H1 (cell line): ENCODE results near the gene SMPX. TPM values are rescaled to one million over a fixed set of nuclear protein-coding genes. Genes with fewer than 3 reads are reported as not detected.

ENCODE experiments used
- CTCF ChIA-PET: fragments of 300-600 bp; sonication (Branson Sonifier 250); formaldehyde crosslinking; loops from one replicate; lab custom pipeline; 2021; ENCODE audit not compliant: partially characterized antibody; lab: Charles Lee
- POLR2A ChIA-PET: fragments of 300-600 bp; sonication (Branson Sonifier 250); formaldehyde crosslinking; loops from one replicate; lab custom pipeline; 2021; ENCODE audit warnings: inconsistent platforms; ENCODE audit not compliant: partially characterized antibody; lab: Charles Lee
- DNase-seq, 2 experiments: peaks; one replicate each; pipeline versions ENCODE4 v3.0.0 to v3.0.0-alpha.2; 2010 to 2022; ENCODE audit warnings: low spot score in 2 of 2, low read depth in 1 of 2, mixed read lengths in 1 of 2
- FAIRE-seq: peaks from 2 replicates; lab custom pipeline; 2011; peaks lifted over from hg19 to GRCh38; lab: Jason Lieb, UNC
- H2AFZ ChIP-seq: 2 replicates; pipeline ENCODE4 v1.8.1; 2012; ENCODE audit warnings: low read length, inconsistent platforms
- H2AK5ac ChIP-seq: 2 replicates; pipeline ENCODE4 v1.6.1; 2013; ENCODE audit warnings: low read depth, low read length
- H2BK120ac ChIP-seq: replicated peaks from 2 replicates; pipeline ENCODE3; 2013; ENCODE audit warnings: low read depth, low read length, inconsistent platforms
- H2BK12ac ChIP-seq: 2 replicates; pipeline ENCODE4 v1.6.1; 2013; ENCODE audit warnings: low read depth, low read length
- H2BK15ac ChIP-seq: 2 replicates; pipeline ENCODE4 v1.6.1; 2013; ENCODE audit warnings: low read length
- H2BK20ac ChIP-seq: 2 replicates; pipeline ENCODE4 v1.6.1; 2013; ENCODE audit warnings: low read length
- H2BK5ac ChIP-seq: 2 replicates; pipeline ENCODE4 v1.6.1; 2013; ENCODE audit warnings: low read depth, low read length
- H3K14ac ChIP-seq: 2 replicates; pipeline ENCODE4 v1.6.1; 2013; ENCODE audit warnings: inconsistent platforms; ENCODE audit not compliant: insufficient read length
- H3K18ac ChIP-seq: 2 replicates; pipeline ENCODE4 v1.6.1; 2013; ENCODE audit warnings: low read length; ENCODE audit errors: extremely low read depth
- H3K23ac ChIP-seq: 2 replicates; pipeline ENCODE4 v1.6.1; 2013; ENCODE audit warnings: inconsistent platforms; ENCODE audit not compliant: insufficient read length
- H3K23me2 ChIP-seq: 2 replicates; pipeline ENCODE4 v1.6.1; 2013; ENCODE audit warnings: low read depth, low read length
- H3K27ac ChIP-seq: 2 replicates; pipeline ENCODE4 v1.6.1; 2011; ENCODE audit warnings: low read depth, low read length, inconsistent platforms
- H3K27me3 ChIP-seq, 4 experiments: replicated peaks in 1 of 4; 1 replicate in 1 of 4; 2 replicates in 3 of 4; pipeline versions ENCODE4 v1.6.1 to v1.8.1; 2011 to 2013; ENCODE audit warnings: low read length in 3 of 4, mild to moderate bottlenecking in 3 of 4, inconsistent platforms in 2 of 4, mixed read lengths in 2 of 4, moderate library complexity in 1 of 4; ENCODE audit not compliant: control insufficient read depth in 3 of 4, insufficient read depth in 3 of 4; ENCODE audit errors: extremely low read depth in 1 of 4
- H3K36me3 ChIP-seq, 4 experiments: 2 replicates each; pipeline versions ENCODE4 v1.6.1 to v1.8.1; 2011 to 2013; ENCODE audit warnings: mild to moderate bottlenecking in 4 of 4, low read length in 3 of 4, moderate library complexity in 2 of 4, control low read depth in 1 of 4, inconsistent platforms in 1 of 4; ENCODE audit not compliant: insufficient read depth in 4 of 4, control insufficient read depth in 2 of 4
- H3K4ac ChIP-seq: replicated peaks from 2 replicates; pipeline ENCODE3; 2013; ENCODE audit warnings: low read length, low read depth, mixed read lengths, inconsistent platforms; ENCODE audit not compliant: insufficient read length
- H3K4me1 ChIP-seq, 4 experiments: replicated peaks in 1 of 4; 1 replicate in 1 of 4; 2 replicates in 3 of 4; pipeline versions ENCODE4 v1.6.1 to v1.8.1; 2011 to 2013; ENCODE audit warnings: low read length in 3 of 4, inconsistent platforms in 2 of 4, mixed read lengths in 1 of 4; ENCODE audit not compliant: insufficient read depth in 4 of 4, control insufficient read depth in 3 of 4
- H3K4me2 ChIP-seq, 2 experiments: 2 replicates each; pipeline versions ENCODE4 v1.6.1 to v1.8.1; 2011 to 2013; ENCODE audit warnings: low read depth in 2 of 2, low read length in 2 of 2, control low read depth in 1 of 2, inconsistent platforms in 1 of 2, mild to moderate bottlenecking in 1 of 2; ENCODE audit not compliant: insufficient read depth in 1 of 2
- H3K4me3 ChIP-seq, 4 experiments: fragments of 200-600, 300-600 bp in 1 of 4; sonication (generic), shearing (Covaris generic), sonication (Bioruptor Twin) in 1 of 4; 2 replicates each; pipeline versions ENCODE4 v1.5.1 to v1.8.1; 2011 to 2016; ENCODE audit warnings: low read length in 4 of 4, low read depth in 3 of 4, control low read depth in 2 of 4, inconsistent platforms in 2 of 4, mild to moderate bottlenecking in 2 of 4, mixed read lengths in 1 of 4, moderate library complexity in 1 of 4; ENCODE audit not compliant: insufficient read depth in 2 of 4; ENCODE audit errors: extremely low read depth in 1 of 4
- H3K56ac ChIP-seq: replicated peaks from 2 replicates; pipeline ENCODE3; 2013; ENCODE audit warnings: low read depth, mild to moderate bottlenecking, mixed read lengths, low read length, inconsistent platforms; ENCODE audit not compliant: insufficient read length
- H3K79me1 ChIP-seq: 2 replicates; pipeline ENCODE4 v1.6.1; 2013; ENCODE audit warnings: low read depth, low read length, control low read depth
- H3K79me2 ChIP-seq, 2 experiments: 2 replicates each; pipeline versions ENCODE4 v1.6.1 to v1.8.1; 2012 to 2013; ENCODE audit warnings: low read length in 2 of 2, mild to moderate bottlenecking in 2 of 2, inconsistent platforms in 1 of 2; ENCODE audit not compliant: insufficient read depth in 2 of 2, control insufficient read depth in 1 of 2
- H3K9ac ChIP-seq, 4 experiments: replicated peaks in 1 of 4; 1 replicate in 1 of 4; 2 replicates in 3 of 4; pipeline versions ENCODE4 v1.6.1 to v1.8.1; 2011 to 2013; ENCODE audit warnings: low read depth in 3 of 4, low read length in 3 of 4, control low read depth in 2 of 4, mild to moderate bottlenecking in 2 of 4, moderate library complexity in 2 of 4, inconsistent platforms in 1 of 4; ENCODE audit errors: extremely low read depth in 1 of 4
- H3K9me3 ChIP-seq, 2 experiments: 2 replicates each; pipeline versions ENCODE4 v1.6.1 to v1.8.1; 2012 to 2013; ENCODE audit warnings: mild to moderate bottlenecking in 2 of 2, moderate library complexity in 2 of 2, control low read depth in 1 of 2, inconsistent platforms in 1 of 2, low read depth in 1 of 2, low read length in 1 of 2, mixed read lengths in 1 of 2; ENCODE audit not compliant: insufficient read depth in 2 of 2
- H4K20me1 ChIP-seq, 2 experiments: replicated peaks in 1 of 2; 2 replicates each; pipeline versions ENCODE3 to v1.8.1; 2011 to 2013; ENCODE audit warnings: inconsistent platforms in 2 of 2, low read length in 2 of 2, mild to moderate bottlenecking in 1 of 2; ENCODE audit not compliant: insufficient read depth in 2 of 2, control insufficient read depth in 1 of 2
- H4K5ac ChIP-seq: 2 replicates; pipeline ENCODE4 v1.6.1; 2013; ENCODE audit warnings: low read length, low read depth, mixed read lengths, inconsistent platforms; ENCODE audit not compliant: insufficient read length
- H4K8ac ChIP-seq: 2 replicates; pipeline ENCODE4 v1.8.0; 2013; ENCODE audit warnings: mild to moderate bottlenecking, moderate library complexity, low read length, inconsistent platforms; ENCODE audit not compliant: insufficient read depth; ENCODE audit errors: extremely low read depth
- H4K91ac ChIP-seq: replicated peaks from 2 replicates; pipeline ENCODE3; 2013; ENCODE audit warnings: low read length, mixed read lengths, inconsistent platforms; ENCODE audit not compliant: insufficient read length
- ATF3 ChIP-seq: IDR thresholded peaks from 2 replicates; pipeline ENCODE4 v1.6.1; 2011; ENCODE audit warnings: low read depth, mild to moderate bottlenecking, low read length; ENCODE audit not compliant: insufficient read depth
- BRCA1 ChIP-seq: IDR thresholded peaks from 2 replicates; pipeline ENCODE4 v1.6.1; 2012; ENCODE audit warnings: low read depth, low read length, improper control_type of control experiment
- CBX5 ChIP-seq: fragments of 300-800, 300-1000 bp; sonication (generic); IDR thresholded peaks from 2 replicates; pipeline ENCODE4 v1.7.1; 2016; ENCODE audit warnings: antibody characterized with exemption, low read length, low read depth
- CHD1 ChIP-seq: IDR thresholded peaks from 2 replicates; pipeline ENCODE4 v1.6.1; 2012; ENCODE audit warnings: low read depth, low read length, improper control_type of control experiment
- CTCF ChIP-seq, 3 experiments: IDR thresholded peaks; 1 replicate in 2 of 3; 2 replicates in 1 of 3; pipeline versions ENCODE4 v1.5.1 to v1.6.1; 2011; ENCODE audit warnings: low read length in 3 of 3, mild to moderate bottlenecking in 3 of 3, inconsistent platforms in 2 of 3, low read depth in 1 of 3, moderate library complexity in 1 of 3; ENCODE audit not compliant: insufficient read depth in 1 of 3; ENCODE audit errors: control extremely low read depth in 1 of 3
- EZH2 ChIP-seq: fragments of 200-600 bp; sonication (generic); IDR thresholded peaks from 2 replicates; pipeline ENCODE4 v1.7.1; 2012; ENCODE audit warnings: low read depth, mild to moderate bottlenecking, moderate library complexity, low read length, inconsistent platforms; ENCODE audit not compliant: severe bottlenecking
- HDAC2 ChIP-seq, 2 experiments: fragments of 300-600 bp in 1 of 2; sonication (generic) in 1 of 2; IDR thresholded peaks; 2 replicates each; pipeline ENCODE4 v1.6.1; 2011 to 2012; ENCODE audit warnings: low read depth in 2 of 2, low read length in 2 of 2, mild to moderate bottlenecking in 2 of 2, moderate library complexity in 2 of 2, borderline replicate concordance in 1 of 2, inconsistent platforms in 1 of 2
- KDM5A ChIP-seq: fragments of 200-600 bp; IDR thresholded peaks from 2 replicates; pipeline ENCODE4 v1.7.1; 2012; ENCODE audit warnings: mild to moderate bottlenecking, low read length, inconsistent platforms, mixed read lengths
- RFX5 ChIP-seq: IDR thresholded peaks from 2 replicates; pipeline ENCODE4 v1.6.1; 2011; ENCODE audit warnings: low read depth, low read length, improper control_type of control experiment, borderline replicate concordance
- RXRA ChIP-seq: IDR thresholded peaks from 2 replicates; pipeline ENCODE4 v1.6.1; 2011; ENCODE audit warnings: low read depth, mild to moderate bottlenecking, low read length, moderate library complexity; ENCODE audit not compliant: insufficient read depth
- SIRT6 ChIP-seq: IDR thresholded peaks from one replicate; pipeline ENCODE4 v1.7.1; 2012; ENCODE audit warnings: low read length, inconsistent platforms
- TAF1 ChIP-seq: IDR thresholded peaks from 2 replicates; pipeline ENCODE4 v1.6.1; 2011; ENCODE audit warnings: mild to moderate bottlenecking, low read depth, low read length
- polyA plus RNA-seq, 7 experiments: library from polyadenylated mRNA; depleted of rRNA in 3 of 7; stranded (reverse) in 5 of 7; unstranded in 2 of 7; fragments of >200 nt in 5 of 7; fragments of 200-250 nt in 2 of 7; gene quantifications; 1 replicate in 5 of 7; 2 replicates in 1 of 7; 4 replicates in 1 of 7; pipeline versions ENCODE4 v1.2.1 to v1.2.3, GENCODE V29; 2011 to 2013; ENCODE audit warnings: missing spikeins in 2 of 7, mixed read lengths in 2 of 7
- total RNA-seq: library from RNA; stranded (reverse); fragmentation: NEBNext Ultra II Directional; extraction: Animal tissue kit (Norgen Biotek cat#: 25700); gene quantifications from 2 replicates; pipeline ENCODE4 v1.2.1, GENCODE V29; 2021

The SMPX gene
- total and polyA plus RNA-seq, 2 of the 8 experiments (the other 6 are each of a cell fraction or from before 2014, with no cell fraction given) = not detected

DNA sequence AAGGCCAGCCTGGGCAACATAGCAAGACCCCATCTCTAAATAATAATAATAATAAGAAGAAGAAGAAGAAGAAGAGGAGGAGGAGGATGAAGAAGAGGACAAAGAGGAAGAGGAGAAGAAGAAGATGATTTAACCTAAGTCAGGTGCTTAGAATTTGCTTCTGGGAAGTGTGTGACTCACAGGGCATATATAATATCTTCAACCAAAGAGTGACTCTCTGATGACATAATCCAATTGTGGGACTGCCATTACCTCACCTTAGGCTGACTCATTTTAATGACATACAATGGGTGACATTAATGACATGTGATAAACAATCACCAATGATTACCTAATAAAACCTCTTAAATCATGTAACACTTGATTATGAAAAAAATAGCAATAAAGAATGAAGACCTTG is 48.8 kb upstream of the SMPX start:
- FAIRE-seq = no peak
- no peaks in the 10 kb centered on the region for H3K4me1 ChIP-seq
- H2BK120ac ChIP-seq = no peak overlapping the region
- H2BK5ac ChIP-seq = no peak overlapping the region
- no peak overlapping the region for H2AK5ac ChIP-seq
- H2BK15ac ChIP-seq = no peak overlapping the region
- H2AFZ ChIP-seq = no peak overlapping the region
- CTCF ChIA-PET = no interaction called here
- no peak overlapping the region for H2BK20ac ChIP-seq
- no peak overlapping the region for H3K4me3 ChIP-seq
- H3K4ac ChIP-seq = no peak overlapping the region
- H3K9ac ChIP-seq = no peak overlapping the region
- no peak overlapping the region for H3K27ac ChIP-seq
- DNase-seq = no peak
- POLR2A ChIA-PET = interaction anchor here (0.8 kb wide), 1 partner anchor 49 kb away, joined by 3 read pairs; the partner anchor contains the start of gene YY2
- no peak overlapping the region for H3K14ac ChIP-seq
- H3K4me2 ChIP-seq = no peak overlapping the region
- H3K18ac ChIP-seq = no peak overlapping the region
- H3K23me2 ChIP-seq = no peaks in the 10 kb centered on the region
- no peak overlapping the region for H4K5ac ChIP-seq
- no peaks in the 10 kb centered on the region for H3K79me1 ChIP-seq
- H3K36me3 ChIP-seq = 0 out of 8 replicates have a peak, but pooled peaks cover 0 to 1% (median 0%) of the 10 kb centered on the region in 4 experiments
- H3K56ac ChIP-seq = no peak overlapping the region
- H4K91ac ChIP-seq = no peak overlapping the region
- H4K20me1 ChIP-seq = no peaks in the 10 kb centered on the region
- H3K27me3 ChIP-seq = no peaks in the 10 kb centered on the region
- H2BK12ac ChIP-seq = no peak overlapping the region
- H3K79me2 ChIP-seq = no peaks in the 10 kb centered on the region
- H4K8ac ChIP-seq = no peak overlapping the region
- peaks cover 3 to 5% of the 10 kb centered on the region in 2 experiments; a peak in 2 of 4 replicates for H3K9me3 ChIP-seq
- H3K23ac ChIP-seq = no peak overlapping the region
- TF ChIP-seq HDAC2 (IDR thresholded peaks at IDR 0.05; ENCODE audit: borderline replicate concordance in 1 of 2, low read depth in 2 of 2, low read length in 2 of 2) (no peak), KDM5A (no peak), ATF3 (no peak), BRCA1 (no peak), TAF1 (no peak), SIRT6 (no peak), RXRA (no peak), CTCF (IDR thresholded peaks at IDR 0.05; ENCODE audit: control extremely low read depth in 1 of 3, insufficient read depth in 1 of 3, low read depth in 1 of 3, low read length in 3 of 3) (no peak), CHD1 (no peak), RFX5 (no peak), CBX5 (no peak), EZH2 (no peak)
